T-helper 22 cell (primary cell): Measurements from ENCODE around the gene SMYD3.
"Not testable (repeated sequence)": the region's sequence is repeated elsewhere in the genome, so short reads cannot be mapped to it uniquely, and the experiment has no call there.

Experiments
- DNase-seq: peaks from one replicate; pipeline ENCODE4 v3.0.0-alpha.2; 2020; ENCODE audit warnings: low read depth

SMYD3 gene

GRCh38 chr1:246351721-246352120, 155.4 kb downstream of the SMYD3 start:
- DNase-seq = no peak

- DNase-seq = no peak
Measured at GRCh38 chr1:246350745-246351144, 156.3 kb downstream of the SMYD3 start.

DNA sequence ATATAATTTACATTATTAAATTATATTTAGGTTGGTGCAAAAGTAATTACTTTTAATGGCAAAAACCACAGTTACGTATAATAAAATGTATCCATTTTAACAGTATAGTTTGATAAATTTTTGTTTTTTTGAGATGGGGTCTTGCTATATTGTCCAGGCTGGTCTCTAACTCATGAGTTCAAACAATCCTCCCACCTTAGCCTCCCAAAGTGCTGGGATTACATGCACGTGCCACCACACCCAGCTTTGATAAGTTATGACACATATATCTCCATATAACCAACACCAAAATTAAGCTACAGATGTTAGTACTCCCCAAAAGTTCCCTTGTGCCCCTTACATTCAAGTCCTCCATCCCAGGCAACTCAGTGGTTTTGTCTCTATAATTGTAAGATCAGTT, 163.1 kb downstream of the SMYD3 start:
- no peak for DNase-seq

GRCh38 chr1:246343251-246343650, 163.8 kb downstream of the SMYD3 start:
- DNase-seq = no peak

- no peak for DNase-seq
Measured at GRCh38 chr1:246338546-246338945, 168.5 kb downstream of the SMYD3 start.

- no peak for DNase-seq
Measured at GRCh38 chr1:246338098-246338497, 169.0 kb downstream of the SMYD3 start.

DNA sequence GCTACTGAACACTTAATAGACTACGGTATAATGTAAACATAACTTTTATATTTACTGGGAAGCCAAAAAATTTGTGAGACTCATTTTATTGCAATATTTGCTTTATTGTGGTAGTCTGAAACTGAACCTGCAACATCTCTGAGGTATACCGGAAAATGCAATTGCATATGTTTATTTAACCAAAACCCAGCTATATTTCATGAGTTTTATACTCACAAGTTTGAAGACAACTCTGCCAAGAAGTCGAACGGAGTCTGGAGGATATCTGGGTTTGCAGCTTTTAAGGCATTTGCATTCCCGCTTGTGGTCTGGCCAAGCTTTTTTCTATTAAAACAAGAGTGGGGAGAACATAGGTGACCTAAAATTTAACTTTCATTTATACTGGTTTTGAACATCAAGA, 171.9 kb downstream of the SMYD3 start:
- no peak for DNase-seq

DNA sequence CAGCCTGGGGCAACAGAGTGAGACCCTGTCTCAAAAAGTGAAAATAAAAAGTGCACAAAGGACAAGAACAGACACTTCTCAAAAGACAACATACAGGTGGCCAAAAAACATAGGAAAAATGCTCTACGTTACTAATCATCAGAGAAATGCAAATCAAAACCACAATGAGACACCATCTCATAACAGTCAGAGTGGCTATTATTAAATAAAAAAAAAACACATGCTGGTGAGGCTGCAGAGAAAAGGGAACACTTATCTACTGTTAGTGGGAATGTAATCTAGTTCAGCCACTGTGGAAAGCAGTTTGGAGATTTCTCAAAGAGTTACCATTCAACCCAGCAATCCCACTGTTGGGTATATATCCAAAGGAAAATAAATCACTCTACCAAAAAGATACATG, 173.2 kb downstream of the SMYD3 start:
- DNase-seq = no peak

GRCh38 chr1:246332078-246332477, 175.0 kb downstream of the SMYD3 start:
- DNase-seq = no peak

GRCh38 chr1:246329900-246330299, 177.2 kb downstream of the SMYD3 start:
- no peak for DNase-seq

DNA sequence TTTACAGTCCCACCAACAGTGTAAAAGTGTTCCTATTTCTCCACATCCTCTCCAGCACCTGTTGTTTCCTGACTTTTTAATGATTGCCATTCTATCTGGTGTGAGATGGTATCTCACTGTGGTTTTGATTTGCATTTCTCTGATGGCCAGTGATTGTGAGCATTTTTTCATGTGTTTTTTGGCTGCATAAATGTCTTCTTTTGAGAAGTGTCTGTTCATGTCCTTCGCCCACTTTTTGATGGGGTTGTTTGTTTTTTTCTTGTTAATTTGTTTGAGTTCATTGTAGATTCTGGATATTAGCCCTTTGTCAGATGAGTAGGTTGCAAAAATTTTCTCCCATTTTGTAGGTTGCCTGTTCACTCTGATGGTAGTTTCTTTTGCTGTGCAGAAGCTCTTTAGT, 177.8 kb downstream of the SMYD3 start:
- DNase-seq = not testable (repeated sequence)

- DNase-seq = no peak
Measured at GRCh38 chr1:246324711-246325110, 182.4 kb downstream of the SMYD3 start.

DNA sequence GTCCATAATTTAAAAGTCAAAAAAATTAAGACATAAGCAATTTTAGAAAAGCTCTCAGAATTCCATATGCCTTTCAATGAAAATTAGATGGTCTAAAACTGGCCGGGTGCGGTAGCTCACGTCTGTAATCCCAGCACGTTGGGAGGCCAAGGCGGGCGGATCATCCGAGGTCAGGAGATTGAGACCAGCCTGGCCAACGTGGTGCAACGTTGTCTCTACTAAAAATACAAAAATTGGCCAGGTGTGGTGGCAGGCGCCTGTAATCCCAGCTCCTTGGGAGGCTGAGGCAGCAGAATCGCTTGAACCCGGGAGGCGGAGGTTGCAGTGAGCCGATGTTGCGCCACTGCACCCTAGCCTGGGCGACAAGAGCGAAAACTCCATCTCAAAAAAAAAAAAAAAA, 183.0 kb downstream of the SMYD3 start:
- DNase-seq = not testable (repeated sequence)

DNA sequence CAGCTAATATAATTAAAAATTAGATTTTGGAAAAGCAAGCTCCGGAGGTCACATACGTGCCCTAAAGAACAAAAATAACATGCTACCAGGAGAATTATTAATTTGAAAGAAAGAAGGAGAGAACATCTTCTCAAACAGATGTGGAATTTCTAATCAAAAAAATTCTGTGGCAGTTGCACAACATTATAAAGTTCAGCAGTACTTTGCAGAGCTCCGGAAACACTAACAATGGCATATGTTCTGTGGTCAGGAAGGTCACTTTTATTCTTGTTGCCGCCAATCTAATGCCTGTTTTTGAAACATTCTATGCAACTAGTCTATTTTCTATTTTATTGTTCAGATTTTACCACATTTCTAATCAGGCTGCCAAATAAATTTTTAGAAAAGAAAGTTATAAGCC, 186.8 kb downstream of the SMYD3 start:
- no peak for DNase-seq

DNA sequence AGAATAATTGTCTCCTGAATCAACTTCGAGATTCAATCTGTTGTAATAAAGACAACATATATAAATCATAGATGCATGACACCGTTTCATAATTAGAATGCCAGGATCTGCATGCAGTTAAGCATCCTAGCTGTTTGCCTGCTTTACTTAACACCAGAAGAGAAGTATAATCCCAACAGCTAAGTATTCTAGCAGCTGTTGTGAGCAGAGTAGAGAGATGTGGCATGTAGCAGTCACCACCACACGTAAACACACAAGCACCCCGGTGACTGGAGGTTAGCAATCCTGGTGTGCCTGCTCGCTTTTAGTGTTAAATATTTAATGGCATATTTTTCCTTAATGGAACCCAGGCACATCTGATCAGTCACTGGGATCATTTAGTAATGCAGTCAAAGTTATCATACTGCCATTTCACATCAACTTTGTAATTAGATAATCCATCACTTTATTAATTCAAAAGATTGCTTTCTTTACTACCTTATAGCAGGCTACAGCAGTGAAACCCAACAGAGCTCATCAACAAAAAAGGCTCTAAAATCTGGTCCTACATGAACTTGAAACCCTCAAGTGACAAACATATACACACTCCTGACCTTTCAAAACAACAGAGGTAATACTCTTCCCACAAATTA, 187.9 kb downstream of the SMYD3 start:
- no peak for DNase-seq

- no peak for DNase-seq
Measured at GRCh38 chr1:246318622-246319021, 188.5 kb downstream of the SMYD3 start.

DNA sequence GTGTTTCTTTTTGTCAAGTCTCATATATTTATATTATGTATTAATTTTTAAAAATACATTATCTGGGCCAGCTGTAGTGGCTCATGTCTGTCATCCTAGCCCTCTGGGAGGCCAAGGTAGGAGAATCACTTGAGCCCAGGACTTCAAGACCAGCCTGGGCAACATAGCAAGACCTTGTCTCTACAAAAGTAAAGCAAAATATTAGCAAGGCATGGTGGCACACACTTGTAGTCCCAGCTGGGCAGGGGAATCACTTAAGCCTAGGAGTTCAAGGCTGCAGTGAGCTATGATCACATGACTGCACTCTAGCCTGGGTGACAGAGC, 189.1 kb downstream of the SMYD3 start:
- DNase-seq = no peak

GRCh38 chr1:246317332-246318035, 189.6 kb downstream of the SMYD3 start:
- DNase-seq = no peak

- DNase-seq = no peak
Measured at GRCh38 chr1:246311461-246311860, 195.6 kb downstream of the SMYD3 start.

GRCh38 chr1:246309247-246309884, 197.7 kb downstream of the SMYD3 start:
- DNase-seq = no peak

DNA sequence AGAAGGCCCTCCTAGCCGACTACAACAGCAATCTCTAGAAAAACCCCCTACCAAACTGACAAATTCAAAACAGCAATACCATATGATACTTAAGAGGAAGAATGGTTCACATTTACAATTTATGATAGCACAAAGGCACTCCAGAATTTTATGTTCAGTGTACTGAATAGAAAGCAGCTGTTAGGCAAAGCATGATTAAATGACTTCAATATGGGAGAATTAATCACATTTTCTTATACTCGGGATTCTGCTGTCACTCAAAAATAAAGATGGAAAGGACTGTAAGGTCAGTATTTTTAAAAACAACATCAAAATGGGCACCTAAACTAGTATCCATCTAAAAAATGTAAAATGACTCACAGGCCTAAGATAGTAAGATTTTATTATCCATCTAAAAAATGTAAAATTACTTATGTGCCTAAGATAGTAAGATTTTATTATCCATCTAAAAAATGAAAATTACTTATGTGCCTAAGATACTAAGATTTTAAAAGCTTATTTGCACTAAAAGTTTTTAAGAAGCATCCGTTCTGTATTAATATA, 198.5 kb downstream of the SMYD3 start:
- no peak for DNase-seq

- no peak for DNase-seq
Measured at GRCh38 chr1:246306415-246307037, 200.6 kb downstream of the SMYD3 start.
